Activated CD4-positive, CD25-positive, alpha-beta regulatory T cell treated with anti-CD3 and anti-CD28 coated beads, Interleukin-2, amount 50 U/mL, for 72 hours (primary cell): Measurements from ENCODE around the gene TNS1.

Experiments used
- DNase-seq: peaks from one replicate; pipeline ENCODE4 v3.0.0; 2021

TNS1 gene

DNA sequence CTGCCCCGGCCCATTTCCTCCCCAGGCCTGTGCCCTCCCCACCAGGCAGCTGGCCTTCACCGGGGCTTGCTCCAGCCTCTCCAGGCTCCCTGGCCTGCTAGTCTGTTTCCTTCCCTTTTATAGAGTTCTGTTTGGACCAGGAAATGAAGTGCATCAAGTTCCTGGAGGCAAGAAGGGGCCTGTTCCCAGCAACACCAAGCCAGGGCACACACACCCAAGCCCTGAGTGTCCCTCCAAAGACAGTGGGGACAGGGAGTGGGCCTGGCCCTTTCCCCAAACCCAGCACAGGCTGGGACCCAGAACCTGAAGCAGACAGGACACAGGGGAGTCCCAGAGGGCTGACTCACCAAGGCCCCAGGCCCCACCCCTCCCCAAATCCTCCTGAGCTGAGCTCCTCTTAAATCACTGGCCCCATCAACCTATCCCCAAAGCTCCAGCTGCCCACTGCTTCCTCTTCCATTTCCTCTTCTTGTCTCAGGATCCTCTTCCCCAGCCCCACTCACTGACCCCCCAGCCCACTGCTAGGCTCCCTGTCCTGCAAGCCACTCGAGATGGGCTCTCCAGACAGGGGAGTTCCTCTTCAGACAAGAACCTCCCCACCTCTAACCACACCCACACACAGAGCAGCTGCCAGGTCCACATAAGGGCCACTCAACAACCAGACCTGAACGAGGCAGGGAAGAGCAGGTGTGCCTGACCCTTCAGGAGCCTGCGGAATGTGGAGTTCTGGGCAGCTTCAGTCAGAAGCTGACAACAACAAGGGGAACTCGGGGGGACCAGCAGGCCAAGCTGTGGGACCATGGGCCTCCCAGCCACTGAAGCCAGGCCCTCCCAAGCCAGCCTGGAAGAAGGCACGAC is 74.2 kb downstream of the TNS1 start:
- no peak for DNase-seq

DNA sequence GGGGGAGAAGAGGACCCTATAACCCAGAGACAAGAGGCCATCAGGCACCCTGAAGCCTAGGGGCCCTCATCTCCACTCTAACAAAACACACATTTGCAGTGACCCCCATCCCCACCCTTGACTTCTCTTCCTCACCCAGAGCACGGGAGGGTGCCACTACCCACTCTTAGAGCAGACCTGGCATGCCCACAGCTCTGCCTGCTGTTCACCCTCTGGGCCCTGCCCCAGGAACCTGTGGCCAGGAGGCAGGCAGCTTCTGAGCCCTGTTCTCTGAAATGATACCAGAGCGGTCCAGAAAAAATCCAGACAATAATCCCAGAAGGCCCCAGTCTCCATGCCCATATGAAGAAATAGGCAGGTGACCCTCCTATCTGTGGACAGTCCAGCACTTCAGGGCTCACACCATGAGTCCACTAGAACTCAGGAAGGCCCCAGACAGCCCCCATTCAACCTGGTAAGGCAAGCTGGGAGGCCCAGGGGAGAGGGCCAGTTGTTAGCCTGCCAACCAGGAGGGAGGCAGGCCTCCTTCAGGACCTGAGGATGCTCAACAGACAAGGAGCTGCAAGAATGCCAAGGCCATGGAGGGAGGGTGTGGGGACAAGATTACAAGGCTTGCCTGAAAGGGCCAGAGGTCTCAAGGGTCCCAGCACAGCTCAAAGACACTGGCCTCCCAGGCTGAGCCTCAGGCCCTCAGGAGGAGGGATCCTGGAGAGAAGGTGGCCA is 75.0 kb downstream of the TNS1 start:
- DNase-seq = no peak

GRCh38 chr2:217926801-217927200 is 76.0 kb downstream of the TNS1 start:
- DNase-seq = no peak

DNA sequence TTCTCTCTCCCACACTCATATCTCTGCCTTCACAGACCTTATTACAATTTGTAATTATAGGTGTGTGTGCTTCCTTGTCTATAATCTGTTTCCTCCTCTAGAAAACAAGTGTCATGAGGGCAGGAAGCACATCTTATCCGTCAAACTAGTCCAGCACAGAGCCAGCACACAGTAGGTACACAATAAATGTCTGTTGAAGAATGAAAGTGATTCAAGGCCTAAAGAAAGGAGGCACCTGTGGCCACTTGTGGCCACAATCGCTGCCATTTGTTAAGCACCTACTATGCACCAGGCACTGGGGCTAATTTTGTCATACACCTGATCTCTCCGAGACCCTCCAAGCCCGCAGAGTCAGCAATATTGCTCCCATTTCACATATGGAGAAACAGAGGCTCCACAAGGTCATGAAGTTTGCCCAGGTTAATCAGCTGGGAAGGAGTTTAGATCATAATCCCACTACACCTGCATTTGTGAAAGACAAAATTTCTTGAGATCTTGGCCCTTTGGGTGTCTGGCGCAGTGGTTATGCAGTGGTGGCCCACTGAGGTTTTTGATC is 78.4 kb downstream of the TNS1 start:
- no peak for DNase-seq

GRCh38 chr2:217923007-217923686 is 79.6 kb downstream of the TNS1 start:
- no peak for DNase-seq

DNA sequence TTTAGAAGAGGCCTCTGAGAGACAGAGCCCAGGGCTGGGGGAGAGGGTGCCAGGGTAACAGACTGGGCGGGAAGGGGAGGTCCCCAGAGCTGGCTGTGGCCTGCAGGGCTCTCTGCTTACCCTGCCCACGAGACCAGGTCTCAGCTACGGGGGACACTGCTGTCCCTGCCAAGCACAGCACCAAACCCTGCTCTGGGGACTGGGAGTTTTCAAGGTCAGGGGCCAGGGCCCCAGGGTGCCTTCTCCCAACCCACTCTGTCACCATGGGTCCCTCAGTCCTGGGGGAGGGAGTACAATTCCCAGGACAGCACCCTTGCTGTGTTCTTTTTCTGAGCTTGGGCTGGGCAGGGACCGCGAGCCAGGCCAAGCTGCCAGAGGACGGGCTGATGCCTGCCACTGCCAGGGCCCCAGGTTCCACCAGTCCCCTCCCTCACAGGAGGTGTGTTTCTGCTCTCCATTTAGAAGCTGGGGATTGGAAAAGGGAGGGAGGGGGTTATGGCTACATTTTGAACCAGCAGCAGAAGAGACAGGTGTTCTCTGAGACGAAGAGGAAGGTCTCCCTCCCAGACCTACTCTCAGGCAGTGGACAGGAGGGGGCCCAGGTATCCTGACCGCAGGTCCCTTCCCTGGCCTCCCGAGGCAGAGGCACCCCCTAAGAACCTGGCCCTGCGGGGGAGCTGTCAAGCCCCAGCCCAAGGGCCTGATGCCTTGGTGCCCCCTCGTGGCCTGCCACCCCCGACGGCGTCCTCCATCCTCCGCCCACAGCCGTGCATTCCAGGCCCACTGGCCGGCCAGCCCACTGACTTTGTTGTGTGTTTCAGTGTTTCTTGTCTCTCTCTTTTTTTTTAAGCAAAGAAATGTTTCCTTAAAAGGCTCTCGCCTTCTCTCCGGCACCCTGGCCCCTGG is 80.4 kb downstream of the TNS1 start:
- DNase-seq = no peak

- no peak for DNase-seq
These were observed 81.8 kb downstream of the TNS1 start for GRCh38 chr2:217920879-217921603.

GRCh38 chr2:217919781-217920351 is 82.9 kb downstream of the TNS1 start:
- DNase-seq = no peak

DNA sequence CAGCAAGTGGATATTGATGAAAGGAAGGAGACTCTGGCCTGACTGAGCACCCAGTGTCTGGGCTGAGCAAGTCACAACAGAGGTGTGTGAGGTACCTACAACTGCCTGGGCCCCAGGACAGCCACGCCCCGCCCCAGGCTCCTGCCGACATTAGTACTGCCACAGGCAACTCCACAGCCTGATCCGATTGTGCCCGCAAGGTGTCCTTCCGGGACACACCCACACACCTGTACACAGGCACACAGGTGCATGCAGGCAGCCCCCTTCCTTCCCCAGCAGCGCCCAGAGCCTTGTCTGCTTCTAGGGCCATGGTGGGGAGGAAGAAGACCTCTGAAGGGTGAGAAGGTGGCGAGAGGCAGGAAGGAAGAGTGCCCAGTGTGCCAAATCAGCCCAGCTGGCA is 83.6 kb downstream of the TNS1 start:
- no peak for DNase-seq

DNA sequence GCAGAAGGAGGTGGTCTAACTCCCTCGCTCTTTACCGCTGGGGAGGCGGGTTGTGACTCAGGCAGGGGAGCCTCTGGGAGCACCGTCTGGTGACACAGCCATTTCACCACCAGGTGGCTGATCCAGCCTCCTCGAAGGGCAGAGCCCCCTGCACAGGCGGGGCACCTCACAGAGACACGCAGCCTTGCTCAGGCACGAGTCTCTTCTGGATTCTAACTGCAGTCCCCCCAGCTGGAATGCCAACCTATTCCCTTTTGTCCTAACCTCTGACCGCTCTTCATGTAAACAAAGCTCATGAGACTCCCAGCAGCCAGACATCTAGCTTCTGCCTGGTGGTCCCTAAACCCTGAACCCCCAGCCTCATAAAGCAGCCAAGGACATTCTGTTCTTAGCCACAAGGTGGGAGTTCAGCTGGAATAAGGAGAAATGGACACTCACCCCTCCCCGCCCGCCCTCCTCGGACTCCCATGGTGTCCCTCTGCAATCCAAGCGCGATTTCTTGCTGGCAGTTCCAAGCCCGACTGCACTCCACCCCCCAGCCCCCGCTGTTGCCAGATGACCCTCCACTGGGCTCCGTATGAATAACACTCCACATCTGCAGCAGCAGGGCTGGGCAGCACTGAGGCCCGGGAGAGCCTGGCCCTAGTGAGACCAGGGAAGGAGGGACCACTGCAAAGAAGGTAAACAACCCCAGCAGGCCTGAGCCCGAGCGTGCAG is 84.3 kb downstream of the TNS1 start:
- DNase-seq = no peak

DNA sequence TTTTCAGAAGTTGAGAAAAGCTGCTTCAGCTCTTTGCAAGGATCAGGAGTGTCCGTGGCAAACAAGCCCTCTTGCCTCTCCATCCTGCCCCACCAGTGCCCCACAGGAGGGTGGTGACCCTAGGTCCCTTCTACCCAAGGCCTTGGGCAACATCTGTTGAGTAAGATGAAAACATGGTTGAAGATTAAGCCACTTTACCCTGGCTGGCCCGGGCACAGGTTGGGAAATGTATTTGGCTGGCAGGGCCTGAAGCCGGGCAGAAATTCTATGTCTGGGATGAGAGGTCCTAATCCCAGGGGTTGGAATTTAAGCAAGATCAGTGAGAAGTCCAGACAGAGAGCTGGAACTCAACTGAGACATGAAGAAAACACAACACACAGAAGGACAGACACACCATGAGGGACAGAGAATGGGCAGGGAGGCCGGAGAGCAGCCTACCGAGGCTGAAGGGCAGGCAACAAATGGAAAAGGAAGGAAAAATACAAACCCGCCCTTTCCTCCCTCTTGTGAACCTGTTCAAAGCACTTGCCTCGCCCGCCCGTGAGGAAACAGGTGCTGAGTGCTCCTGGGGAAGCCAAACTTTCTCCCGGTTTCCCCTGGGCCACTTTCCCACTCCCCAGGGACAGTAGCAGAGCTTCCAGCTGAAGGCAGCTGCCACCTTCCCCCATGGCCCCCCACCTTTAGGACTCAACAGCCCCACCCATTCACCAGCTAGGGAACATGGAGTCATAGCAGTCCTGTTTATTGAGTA is 86.1 kb downstream of the TNS1 start:
- DNase-seq = no peak

GRCh38 chr2:217915706-217916105 is 87.1 kb downstream of the TNS1 start:
- DNase-seq = no peak

GRCh38 chr2:217914878-217915277 is 87.9 kb downstream of the TNS1 start:
- no peak for DNase-seq

DNA sequence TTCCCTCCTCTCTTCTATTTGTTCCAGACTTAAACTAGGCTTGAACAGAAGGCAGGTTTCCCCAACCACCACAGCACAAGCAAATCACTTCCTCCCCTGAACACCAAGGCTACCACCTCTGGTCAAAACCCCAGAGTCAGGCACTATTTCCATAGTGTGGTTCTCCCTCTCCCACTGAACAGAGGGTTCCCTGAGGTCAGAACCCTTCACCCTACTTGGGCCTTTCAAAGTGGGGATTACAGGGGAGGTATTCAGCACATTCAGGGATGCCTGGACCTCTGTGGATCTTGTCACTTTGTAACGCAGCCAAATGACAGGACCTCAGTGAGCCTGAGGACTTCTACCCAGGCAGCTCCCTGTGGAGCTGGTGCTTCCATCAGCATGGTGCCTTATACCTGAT is 88.7 kb downstream of the TNS1 start:
- no peak for DNase-seq

GRCh38 chr2:217913436-217913835 is 89.4 kb downstream of the TNS1 start:
- no peak for DNase-seq

DNA sequence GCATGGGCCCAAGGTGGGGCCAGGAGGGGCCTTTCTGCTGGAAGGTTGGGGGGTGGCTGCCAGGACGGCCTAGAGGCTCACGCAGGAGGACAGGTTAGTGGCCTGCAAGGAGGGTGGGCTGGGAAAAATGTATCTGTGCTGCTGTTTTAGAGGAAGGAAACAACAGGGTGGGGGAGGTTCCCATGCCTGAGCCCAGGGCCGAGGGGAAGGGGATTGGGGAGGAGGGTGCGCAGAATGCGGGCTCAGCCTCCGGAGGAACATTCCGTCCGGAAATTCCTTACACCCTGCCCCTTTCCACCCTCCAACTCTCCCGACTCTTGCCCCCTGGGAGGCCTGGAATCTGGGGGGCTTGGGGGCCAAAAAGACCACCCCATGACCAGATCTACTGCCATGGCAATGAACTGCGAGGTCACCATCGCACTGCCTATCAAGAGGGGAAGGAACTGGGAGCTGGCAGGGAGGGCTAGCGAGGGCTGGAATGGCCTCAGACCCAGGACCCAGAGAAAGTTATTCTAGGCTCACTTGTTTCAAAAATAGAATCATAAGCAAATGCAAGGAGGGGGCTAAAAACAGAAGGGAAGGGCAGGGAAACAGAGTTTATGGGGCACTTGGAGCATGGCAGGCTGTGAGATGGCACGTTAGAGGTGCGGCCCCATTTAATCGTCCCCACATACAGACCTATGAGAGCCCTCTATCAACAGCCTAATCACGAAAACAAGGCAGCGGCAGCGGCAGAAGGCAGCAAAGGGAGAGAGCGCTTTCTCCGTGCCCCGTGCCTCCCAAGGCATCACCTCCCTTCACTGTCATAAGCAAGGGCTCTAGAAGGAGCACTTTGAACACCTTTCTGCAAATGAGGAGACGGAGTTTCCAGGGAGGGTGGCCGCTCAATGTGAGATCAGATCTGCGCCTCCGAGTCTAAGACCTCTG is 90.4 kb downstream of the TNS1 start:
- no peak for DNase-seq

GRCh38 chr2:217911283-217912097 is 91.3 kb downstream of the TNS1 start:
- DNase-seq = no peak

DNA sequence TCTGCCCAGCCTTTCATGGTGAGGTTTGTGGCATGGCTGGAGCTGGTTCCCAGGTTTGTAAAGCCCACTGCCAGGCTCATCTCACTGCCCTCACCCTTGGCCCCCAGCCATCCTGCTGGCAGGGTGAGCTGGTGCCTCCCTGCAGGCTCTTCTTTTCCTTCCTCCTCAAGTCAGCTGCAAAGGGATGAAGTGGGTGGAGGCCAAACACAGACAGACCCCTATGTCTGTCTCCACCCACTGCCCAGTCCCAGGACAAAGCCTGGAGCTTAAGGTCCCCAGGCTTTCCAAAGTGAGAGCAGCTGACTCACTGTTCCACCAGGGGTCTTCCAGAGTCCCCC is 92.0 kb downstream of the TNS1 start:
- DNase-seq = no peak
